ENCODE data around the gene SMARCC2. TPM values are rescaled to one million over a fixed set of nuclear protein-coding genes. Genes with fewer than 3 reads are reported as not detected.

SMARCC2 gene
- total and polyA plus RNA-seq, 2 of the 13 experiments (the other 11 are each of a cell fraction or from before 2014, with no cell fraction given), result 21.3 to 24.1 TPM

DNA sequence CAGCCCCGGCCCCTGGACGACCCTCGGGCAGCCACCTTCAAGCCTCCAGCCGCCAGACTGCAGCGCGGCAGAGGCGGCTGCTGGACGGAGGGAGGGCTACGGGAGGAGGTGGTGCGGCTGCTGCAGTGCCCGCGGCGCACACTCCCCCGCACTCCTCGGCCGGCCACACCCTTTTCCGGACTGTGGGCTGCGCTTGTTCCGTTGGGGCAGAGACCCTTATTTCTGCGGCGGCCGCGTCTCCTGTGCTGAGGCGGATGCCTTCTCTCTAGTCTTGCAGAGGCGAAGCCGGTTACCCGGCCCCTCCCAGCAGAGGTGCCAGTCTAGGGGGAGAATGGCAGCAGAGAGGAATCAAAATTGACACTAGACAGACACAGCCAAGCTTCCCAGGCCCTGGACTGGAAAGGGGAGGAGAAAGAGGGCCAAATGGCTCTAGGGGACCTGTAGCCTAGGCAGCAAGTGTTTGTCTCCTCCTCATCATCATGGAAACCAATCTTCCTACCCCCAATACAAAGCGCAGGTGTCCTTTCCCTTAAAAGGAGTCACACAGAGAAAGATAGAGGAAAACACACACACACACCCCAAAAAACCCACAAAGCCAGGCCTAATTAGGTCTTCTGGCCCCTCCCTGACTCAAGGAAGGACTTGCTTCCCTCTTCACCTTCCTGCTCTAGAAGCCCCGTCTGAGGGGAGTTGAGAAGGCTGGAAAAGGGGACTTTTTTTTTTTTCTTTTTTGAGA, 59.9 kb downstream of the SMARCC2 start (continued):
- peak; percentile 24; the same call in 1 of the 2 replicates for TF ChIP-seq ZNF574 (CRISPR knock-in tag; IDR thresholded peaks at IDR 0.05)
- TF ChIP-seq, protein P1, sequence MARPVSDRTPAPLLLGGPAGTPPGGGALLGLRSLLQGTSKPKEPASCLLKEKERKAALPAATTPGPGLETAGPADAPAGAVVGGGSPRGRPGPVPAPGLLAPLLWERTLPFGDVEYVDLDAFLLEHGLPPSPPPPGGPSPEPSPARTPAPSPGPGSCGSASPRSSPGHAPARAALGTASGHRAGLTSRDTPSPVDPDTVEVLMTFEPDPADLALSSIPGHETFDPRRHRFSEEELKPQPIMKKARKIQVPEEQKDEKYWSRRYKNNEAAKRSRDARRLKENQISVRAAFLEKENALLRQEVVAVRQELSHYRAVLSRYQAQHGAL (CRISPR knock-in tag; IDR thresholded peaks at IDR 0.05; ENCODE audit: not compliant biosample characterization), result no peak
- TF ChIP-seq MIER2 (CRISPR knock-in tag; IDR thresholded peaks at IDR 0.05), result no peak
- no peak; the same call in 1 of the 2 replicates for TF ChIP-seq DMAP1 (CRISPR knock-in tag; IDR thresholded peaks at IDR 0.05)
- TF ChIP-seq ZNF839 (CRISPR knock-in tag; IDR thresholded peaks at IDR 0.05; ENCODE audit: borderline replicate concordance), result no peak
- TF ChIP-seq PHF8 (CRISPR knock-in tag; IDR thresholded peaks at IDR 0.05), result peak; percentile 25; the same call in 1 of the 2 replicates
- TF ChIP-seq GPN1 (CRISPR knock-in tag; IDR thresholded peaks at IDR 0.05; ENCODE audit: borderline replicate concordance), result no peak
- TF ChIP-seq MXD3 (CRISPR knock-in tag; IDR thresholded peaks at IDR 0.05), result no peak
- TF ChIP-seq ZNF20 (CRISPR knock-in tag; IDR thresholded peaks at IDR 0.05), result no peak
- TF ChIP-seq, protein P2, sequence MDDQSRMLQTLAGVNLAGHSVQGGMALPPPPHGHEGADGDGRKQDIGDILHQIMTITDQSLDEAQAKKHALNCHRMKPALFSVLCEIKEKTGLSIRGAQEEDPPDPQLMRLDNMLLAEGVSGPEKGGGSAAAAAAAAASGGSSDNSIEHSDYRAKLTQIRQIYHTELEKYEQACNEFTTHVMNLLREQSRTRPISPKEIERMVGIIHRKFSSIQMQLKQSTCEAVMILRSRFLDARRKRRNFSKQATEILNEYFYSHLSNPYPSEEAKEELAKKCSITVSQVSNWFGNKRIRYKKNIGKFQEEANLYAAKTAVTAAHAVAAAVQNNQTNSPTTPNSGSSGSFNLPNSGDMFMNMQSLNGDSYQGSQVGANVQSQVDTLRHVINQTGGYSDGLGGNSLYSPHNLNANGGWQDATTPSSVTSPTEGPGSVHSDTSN (CRISPR knock-in tag; IDR thresholded peaks at IDR 0.05; ENCODE audit: borderline replicate concordance), result no peak
- no peak for TF ChIP-seq POLR2A (IDR thresholded peaks at IDR 0.05; ENCODE audit: insufficient read depth in 1 of 2, low read depth in 2 of 2, low read length in 2 of 2)
- TF ChIP-seq MEIS1 (CRISPR knock-in tag; IDR thresholded peaks at IDR 0.05; ENCODE audit: borderline replicate concordance), result no peak
- TF ChIP-seq RBM22 (optimal IDR thresholded peaks at IDR 0.05; ENCODE audit: low read length), result no peak
- no peak for TF ChIP-seq ZNF136 (CRISPR knock-in tag; IDR thresholded peaks at IDR 0.05; ENCODE audit: low read depth)
- no peak for TF ChIP-seq CHCHD3 (CRISPR knock-in tag; IDR thresholded peaks at IDR 0.05)
- no peak for TF ChIP-seq PHB2 (IDR thresholded peaks at IDR 0.05; ENCODE audit: partially characterized antibody)
- TF ChIP-seq NCOA1 (CRISPR knock-in tag; IDR thresholded peaks at IDR 0.05), result no peak
- TF ChIP-seq HMG20B (CRISPR knock-in tag; conservative IDR thresholded peaks at IDR 0.05), result no peak
- TF ChIP-seq BCL6 (CRISPR knock-in tag; IDR thresholded peaks at IDR 0.05), result no peak
- no peak for TF ChIP-seq RERE (CRISPR knock-in tag; IDR thresholded peaks at IDR 0.05; ENCODE audit: low read depth)
